Colon (tissue), 2 donors: ENCODE data around the gene FBXO42.

Source experiments
- FAIRE-seq: peaks from 2 replicates; lab custom pipeline; 2012; peaks lifted over from hg19 to GRCh38; lab: Jason Lieb, UNC
- donor health status: control.
- donor health status: control.

The FBXO42 gene

DNA sequence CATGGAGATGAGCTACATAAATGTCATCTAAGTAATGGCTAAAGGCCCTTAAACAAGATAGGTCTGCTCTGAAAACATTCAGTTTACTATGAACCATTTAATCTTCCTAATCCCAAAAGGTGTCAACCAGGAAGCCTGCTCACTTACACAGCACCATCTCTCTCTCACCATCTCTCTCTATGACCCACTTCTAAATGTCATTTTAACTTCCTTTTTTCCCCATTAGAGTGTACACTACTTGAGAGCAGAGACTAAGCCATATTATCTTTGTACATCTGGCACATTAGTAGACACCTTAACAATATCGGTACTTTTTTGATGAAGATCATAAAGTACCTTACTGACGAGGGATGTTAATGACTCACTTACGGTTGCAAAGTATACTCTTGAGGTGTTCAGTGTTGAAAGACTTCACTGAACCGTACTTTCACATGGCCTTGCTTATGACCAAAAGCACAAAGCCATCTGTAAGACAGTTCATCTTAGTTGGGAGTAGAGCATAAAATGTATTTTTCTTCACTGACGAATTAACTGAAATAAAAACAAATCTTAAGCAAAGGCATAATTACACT lies 25.4 kb downstream of the FBXO42 start:
- FAIRE-seq: no peak

GRCh38 chr1:16324456-16324890 lies 27.8 kb downstream of the FBXO42 start:
- no peak for FAIRE-seq

DNA sequence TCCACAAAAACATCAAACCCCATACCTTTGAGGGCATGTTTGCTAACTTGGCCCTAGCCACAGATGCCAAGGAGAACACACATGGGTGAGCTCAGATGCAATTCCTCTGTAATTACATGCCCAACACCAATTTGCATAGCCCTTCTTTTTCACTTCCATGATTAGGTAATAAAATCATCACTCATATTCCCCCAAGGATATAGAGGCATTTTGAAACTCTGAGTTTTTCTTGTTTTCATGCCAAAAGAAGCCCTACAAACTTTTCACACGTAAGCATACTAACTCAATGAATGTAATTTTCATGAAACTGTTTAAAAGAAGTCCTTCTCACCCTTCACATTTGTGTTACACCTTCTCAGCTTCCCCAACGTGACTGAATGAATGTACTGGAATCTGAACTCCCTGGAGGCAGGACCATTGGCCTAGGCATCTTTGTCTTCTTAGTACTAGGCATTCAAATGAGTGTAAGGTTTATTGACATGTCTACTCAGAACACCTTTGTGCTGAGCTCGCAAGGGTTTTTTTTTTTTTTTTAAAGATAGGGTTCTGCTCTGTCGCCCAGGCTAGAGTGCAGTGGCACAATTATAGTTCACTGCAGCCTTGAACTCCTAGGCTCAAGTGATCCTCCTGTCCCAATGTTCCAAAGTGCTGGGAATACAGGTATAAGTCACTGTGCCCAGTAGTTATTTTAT lies 31.0 kb downstream of the FBXO42 start:
- FAIRE-seq: no peak

GRCh38 chr1:16318555-16318954 lies 33.7 kb downstream of the FBXO42 start:
- no peak for FAIRE-seq

GRCh38 chr1:16315437-16315836 lies 36.8 kb downstream of the FBXO42 start:
- no peak for FAIRE-seq

GRCh38 chr1:16307222-16307621 lies 45.1 kb downstream of the FBXO42 start:
- FAIRE-seq: no peak

GRCh38 chr1:16302709-16303627 lies 49.3 kb downstream of the FBXO42 start:
- no peak for FAIRE-seq

GRCh38 chr1:16300436-16300835 lies 51.8 kb downstream of the FBXO42 start:
- no peak for FAIRE-seq

DNA sequence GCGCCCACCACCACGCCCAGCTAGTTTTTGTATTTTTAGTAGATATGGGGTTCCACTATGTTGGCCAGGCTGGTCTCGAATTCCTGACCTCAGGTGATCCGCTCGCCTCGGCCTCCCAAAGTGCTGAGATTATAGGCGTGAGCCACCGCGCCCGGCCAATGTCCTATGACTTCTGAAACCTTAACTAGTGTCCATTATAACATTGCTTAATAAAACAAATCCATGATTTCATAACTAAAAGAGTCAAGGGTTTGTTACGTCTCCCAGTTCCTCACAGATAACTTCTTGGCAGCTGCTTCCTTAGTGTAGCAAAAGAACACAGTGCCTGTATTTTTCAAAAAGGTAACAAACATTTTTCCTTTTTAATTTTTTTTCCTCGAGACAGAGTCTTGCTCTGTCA lies 53.6 kb downstream of the FBXO42 start:
- FAIRE-seq: no peak

DNA sequence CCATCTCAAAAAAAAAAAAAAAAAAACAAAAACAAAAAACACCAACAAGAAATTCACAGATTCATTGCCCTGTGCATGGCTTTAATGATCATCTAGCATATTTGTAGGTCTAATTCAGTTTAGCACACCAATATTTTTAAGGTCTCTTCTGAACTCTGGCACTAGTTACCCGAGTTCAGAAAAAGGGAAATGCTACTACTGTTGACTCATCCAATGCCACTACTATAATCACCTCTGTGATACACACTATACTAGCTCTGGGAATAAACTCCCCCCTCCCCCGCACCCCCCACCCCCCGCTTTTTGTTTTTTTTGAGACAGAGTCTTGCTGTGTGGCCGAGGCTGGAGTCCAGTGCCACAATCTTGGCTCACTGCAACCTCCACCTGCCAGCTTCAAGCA lies 55.6 kb downstream of the FBXO42 start:
- no peak for FAIRE-seq

GRCh38 chr1:16294219-16295212 lies 57.8 kb downstream of the FBXO42 start:
- no peak for FAIRE-seq

DNA sequence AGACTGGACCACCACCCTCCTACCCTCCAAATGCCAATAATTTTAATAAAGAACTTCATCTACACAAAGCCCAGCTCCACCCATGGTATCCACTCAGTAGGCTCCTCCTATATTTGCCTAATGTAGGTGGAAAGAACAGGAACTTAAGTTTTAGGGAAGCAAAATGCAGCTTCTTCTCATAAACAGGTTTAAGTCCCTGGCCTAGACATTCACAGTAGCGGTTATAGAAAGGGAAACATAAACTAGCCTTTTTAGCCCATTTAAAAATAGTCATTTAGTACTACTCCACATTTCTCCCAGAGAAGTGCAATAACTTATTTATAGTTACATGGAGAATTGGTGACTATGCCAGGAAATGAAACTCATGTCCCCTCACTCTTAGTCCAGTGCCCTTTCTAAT lies 58.7 kb downstream of the FBXO42 start:
- FAIRE-seq: no peak

DNA sequence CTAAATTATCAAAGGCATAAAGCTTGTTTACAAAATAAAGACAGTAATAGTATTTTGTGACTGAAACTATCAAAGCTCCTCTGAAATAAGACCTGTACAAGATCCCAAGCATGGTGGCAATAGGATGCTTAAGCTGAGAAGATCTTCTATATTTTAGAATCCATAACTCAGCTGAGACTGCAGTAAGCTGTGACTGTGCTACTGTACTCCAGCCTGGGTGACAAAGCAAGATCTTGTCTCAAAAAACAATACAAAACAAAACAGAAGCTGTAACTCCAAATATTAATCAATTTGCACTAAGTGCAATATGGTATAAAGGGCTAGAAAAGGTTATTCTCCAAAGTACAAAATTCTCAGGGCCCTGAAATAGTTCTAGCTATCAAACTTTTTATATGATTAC lies 59.5 kb downstream of the FBXO42 start:
- no peak for FAIRE-seq

GRCh38 chr1:16289959-16290358 lies 62.3 kb downstream of the FBXO42 start:
- no peak for FAIRE-seq

DNA sequence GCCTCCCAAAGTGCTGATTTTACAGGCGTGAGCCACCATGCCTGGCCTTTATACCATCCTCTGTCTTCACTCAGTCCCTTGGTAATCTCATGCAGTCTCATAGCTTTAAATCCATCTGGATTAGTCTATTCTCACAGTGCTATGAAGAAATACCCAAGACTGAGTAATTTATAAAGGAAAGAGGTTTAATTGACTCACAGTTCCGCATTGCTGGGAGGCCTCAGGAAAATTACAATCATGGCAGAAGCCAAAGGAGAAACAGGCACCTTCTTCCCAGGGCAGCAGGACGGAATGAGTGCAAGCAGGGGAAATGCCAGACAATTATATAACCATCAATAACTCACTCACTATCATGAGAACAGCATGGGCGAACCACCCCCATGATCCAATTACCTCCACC lies 66.2 kb downstream of the FBXO42 start:
- no peak for FAIRE-seq

DNA sequence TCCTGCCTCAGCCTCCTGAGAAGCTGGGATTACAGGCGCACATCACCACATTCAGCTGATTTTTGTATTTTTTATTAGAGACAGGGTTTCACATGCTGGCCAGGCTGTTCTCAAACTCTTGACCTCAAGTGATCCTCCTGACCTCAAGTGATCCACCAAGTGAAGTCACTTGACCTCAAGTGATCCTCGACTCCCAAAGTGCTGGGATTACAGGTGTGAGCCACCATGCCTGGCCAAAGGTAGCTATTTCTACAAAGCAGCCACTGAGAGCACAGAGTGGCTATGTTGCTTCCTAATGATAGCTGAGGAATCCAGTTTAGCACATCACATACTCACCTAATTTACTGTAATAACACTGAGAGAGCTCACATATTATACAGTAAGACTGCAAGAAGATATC lies 70.5 kb downstream of the FBXO42 start:
- FAIRE-seq: no peak

- no peak for FAIRE-seq
These were observed 73.1 kb downstream of the FBXO42 start for GRCh38 chr1:16279186-16279585.

GRCh38 chr1:16276302-16277030 lies 75.8 kb downstream of the FBXO42 start:
- no peak for FAIRE-seq

DNA sequence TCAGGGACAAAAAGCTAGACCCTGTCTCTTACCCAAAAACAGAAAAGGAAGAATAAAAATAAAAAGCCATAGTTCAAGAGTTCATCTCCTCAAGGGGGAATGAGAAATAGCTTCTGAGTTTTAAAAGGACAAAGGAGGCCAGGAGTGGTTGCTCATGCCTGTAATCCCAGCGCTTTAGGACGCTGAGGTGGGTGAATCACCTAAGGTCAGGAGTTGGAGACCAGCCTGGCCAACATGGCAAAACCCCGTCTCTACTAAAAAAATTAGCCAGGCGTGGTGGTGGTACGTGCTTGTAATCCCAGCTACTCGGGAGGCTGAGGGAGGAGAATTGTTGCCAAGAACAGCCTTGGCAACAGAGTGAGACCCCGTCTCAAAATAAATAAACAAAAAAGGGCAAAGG lies 76.7 kb downstream of the FBXO42 start:
- FAIRE-seq: no peak

DNA sequence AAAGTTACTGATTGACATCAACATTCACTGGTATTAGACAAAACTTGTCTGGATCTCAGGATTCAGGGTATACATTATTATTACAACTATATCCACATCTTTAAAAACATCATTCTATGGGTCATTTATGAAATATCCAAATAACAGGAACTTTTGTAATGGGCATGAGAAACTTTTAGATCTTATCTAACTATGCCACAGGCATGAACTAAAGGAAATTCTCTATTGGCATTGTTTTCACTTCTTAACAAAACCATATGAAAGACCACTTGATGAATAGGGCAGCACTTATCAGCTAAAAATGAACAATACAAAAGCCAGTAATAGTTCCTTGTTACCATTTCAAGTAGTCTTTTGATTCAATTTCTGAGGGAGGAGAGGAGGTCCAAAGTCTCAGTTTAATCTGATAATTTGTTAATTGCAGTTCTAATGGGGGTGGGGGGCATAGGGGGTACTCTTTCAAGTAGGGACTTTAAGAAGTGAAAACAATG lies 84.5 kb downstream of the FBXO42 start:
- FAIRE-seq: no peak
